Stimulated activated CD4-positive, alpha-beta T cell treated with anti-CD3 and anti-CD28 coated beads, Interleukin-2, amount 100 ng/mL, for 48 hours (primary cell): ENCODE data around the gene DPYD.
"Not testable (repeated sequence)": the region's sequence is repeated elsewhere in the genome, so short reads cannot be mapped to it uniquely, and the experiment has no call there.

Experiments used
- DNase-seq, 2 donors: peaks; one replicate each; pipeline ENCODE4 v3.0.0-alpha.2; 2020

The DPYD gene

DNA sequence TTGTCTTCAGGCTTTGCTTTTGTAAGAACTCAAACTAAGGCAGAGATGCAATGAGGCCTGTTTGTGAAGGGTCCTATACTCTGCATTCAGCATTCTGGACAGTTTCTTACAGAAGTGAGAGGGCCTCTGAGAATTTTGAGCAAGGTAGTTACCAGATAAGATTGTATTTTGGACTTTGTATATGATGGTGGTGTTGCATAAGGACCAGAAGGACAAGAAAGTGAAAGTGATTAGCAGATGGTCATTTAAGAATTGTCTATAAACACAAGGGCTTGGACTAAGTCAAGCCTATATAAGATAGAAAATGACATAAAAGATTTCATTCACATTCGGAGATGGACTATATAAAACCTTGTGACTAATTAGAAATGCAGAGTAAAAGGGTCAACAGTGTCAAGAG, 662.2 kb downstream of the DPYD start:
- no peak for DNase-seq

DNA sequence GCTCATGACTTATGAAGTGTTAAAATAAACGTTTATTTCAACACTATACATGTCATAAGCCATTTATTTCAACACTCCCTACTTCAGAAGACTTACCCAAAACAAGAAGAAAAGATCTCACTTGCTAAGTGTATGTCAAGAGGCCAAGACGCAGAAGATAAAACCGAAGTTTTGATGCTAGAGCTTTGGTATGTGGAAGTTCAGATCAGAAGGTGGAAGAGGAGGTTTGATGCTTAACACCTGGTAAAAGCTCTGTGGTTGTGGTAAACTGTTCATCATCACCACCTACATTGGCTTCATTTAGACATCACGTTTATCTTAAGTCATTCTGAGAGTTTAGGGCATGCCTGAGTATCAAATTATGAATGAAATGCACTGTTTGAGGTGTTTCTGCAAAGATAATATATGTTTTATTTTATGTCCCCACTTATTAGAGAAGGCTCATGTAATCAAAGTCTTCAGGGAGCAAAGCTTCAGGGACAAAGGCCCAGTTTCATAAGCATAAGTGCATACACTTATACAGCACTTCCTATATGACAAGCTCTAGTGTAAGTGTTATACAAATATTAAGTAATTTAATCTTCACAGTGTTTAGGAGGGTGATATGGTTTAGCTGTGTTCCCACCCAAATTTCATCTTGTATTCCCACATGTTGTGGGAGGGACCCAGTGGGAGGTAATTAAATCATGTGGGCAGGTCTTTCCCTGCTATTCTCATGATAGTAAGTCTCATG, 665.9 kb downstream of the DPYD start:
- no peak for DNase-seq

GRCh38 chr1:97252925-97253324, 667.9 kb downstream of the DPYD start:
- DNase-seq, result no peak

DNA sequence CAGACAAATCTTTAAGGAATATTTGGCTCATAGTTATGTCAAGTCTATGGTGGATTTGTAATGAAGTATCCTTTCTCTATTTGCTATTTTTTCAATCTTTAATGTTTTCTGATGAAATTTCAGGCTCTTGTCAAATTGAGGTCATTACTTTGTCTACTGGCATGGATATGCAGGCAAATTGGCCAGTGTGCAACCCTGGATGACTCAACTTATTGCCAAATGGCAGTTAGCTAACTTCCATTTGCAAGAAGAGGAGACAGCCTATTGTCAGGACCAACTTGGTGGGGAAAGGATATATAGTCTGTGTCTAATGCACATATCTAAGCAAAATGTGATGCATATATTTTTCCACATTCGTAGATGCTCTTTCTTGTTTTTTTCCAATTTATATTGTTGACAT, 668.8 kb downstream of the DPYD start:
- no peak for DNase-seq

GRCh38 chr1:97247196-97247595, 673.6 kb downstream of the DPYD start:
- DNase-seq, result no peak

DNA sequence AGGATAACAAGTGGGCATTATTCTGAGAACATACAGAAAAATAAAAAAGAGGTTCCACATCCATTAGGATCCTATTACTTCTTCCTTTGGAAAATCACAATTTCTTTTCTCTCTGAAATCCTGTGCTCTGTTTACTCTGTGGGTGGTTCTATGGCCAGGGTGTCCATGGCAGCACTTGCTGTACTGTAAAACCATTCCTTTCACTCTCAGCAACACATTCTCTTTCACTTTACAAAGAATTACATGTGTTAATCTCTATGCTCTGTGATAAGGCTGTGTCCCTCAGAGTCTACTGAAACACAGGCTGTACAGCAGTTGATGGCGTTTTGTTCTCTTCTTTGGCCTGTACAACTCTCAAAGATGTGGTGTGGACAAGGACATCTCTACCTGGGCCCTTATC, 675.2 kb downstream of the DPYD start:
- DNase-seq, result no peak

GRCh38 chr1:97245026-97245425, 675.8 kb downstream of the DPYD start:
- no peak for DNase-seq

DNA sequence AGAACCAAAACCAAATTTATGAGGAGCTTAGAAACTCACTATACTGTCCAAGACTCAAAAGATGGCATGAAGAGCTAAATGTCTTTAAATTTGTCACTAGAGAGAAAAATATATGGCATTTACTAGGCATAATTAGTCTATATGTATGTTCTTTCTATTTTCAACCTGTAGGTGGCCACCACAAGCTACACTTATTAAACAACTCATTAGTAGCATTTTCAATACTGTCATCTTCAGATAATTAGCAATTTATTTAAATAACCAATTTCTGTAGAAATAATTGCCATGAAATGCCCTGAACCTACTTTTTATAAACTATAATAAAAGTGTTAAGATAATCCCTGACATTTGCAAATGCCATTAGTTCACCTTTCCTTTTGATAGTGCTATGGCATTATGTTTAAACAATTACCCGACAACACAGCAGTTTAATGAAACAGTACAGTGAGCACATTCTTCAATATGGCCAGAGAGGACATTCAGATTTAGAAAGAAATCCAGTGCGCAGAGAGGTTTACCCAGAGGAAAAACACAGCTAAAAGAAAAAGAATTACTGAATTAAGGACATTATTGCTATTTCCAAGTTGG, 676.8 kb downstream of the DPYD start:
- DNase-seq, result no peak

DNA sequence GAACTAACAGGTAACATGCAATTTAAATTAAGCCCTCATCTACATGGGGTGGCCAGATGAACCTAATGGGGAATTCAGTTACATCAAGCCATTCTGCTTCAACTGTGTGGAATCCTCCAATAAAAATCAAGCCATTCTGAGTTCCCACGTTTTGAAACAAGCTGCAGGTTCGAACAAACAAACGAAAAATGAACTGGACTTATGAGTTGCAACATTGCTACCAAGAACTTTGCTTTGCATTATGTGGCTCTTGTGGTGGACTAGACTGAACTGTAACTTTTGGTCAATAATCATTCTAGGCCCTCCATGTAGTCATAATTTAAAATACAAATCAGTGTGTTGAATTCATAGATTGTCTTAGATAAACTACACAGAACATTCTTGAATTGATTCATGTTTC, 682.0 kb downstream of the DPYD start:
- no peak for DNase-seq

GRCh38 chr1:97231354-97231753, 689.5 kb downstream of the DPYD start:
- not testable (repeated sequence) for DNase-seq

GRCh38 chr1:97212671-97213070, 708.2 kb downstream of the DPYD start:
- DNase-seq, result no peak

- DNase-seq, result no peak
Measured at GRCh38 chr1:97210307-97210706, 710.5 kb downstream of the DPYD start.

GRCh38 chr1:97209381-97209957, 711.4 kb downstream of the DPYD start:
- no peak for DNase-seq

- DNase-seq, result no peak
Measured at GRCh38 chr1:97207868-97208267, 713.0 kb downstream of the DPYD start.

- DNase-seq, result no peak
Measured at GRCh38 chr1:97204468-97204867, 716.4 kb downstream of the DPYD start.

DNA sequence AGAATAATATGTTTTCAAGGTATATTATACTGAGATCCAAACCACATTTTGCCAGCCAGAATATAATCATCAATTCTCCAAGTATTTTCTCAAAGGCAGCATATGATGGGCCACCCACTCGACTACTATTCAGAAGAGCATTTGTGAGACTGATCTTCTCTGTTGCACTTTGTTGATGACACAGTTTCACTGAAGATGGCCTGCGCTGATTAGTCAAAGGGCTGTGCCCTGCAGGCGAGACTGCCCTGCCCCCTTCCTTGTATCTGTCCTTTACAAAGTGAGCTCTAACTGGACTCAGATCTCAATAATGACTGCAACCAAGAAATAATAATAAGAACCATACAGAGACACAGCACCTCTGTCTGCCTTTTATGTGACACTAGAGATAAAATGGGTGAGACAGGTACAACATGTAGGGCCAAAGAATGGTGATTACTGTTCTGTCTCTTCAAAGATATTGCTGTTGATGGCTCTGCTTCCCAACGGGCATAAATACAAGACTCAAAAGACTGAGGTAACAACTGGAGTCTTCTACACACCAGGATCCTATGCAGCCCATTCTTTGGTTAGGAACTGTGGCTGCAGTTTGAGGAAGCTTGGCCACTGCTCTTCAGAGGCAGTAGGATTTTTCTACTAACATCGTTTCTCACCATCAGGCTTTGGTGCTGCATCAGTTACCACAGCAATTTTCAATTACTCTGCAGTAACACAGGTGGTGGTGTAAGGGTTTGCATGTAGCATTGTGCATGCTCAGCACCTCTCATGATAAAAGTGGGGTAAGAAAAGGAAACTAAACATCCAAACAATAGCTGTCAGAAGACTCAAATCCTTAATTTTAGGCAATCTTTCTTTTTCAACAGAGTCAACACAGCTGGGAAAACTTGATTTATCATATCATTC, 718.1 kb downstream of the DPYD start:
- no peak for DNase-seq

GRCh38 chr1:97201641-97202040, 719.2 kb downstream of the DPYD start:
- DNase-seq, result no peak

DNA sequence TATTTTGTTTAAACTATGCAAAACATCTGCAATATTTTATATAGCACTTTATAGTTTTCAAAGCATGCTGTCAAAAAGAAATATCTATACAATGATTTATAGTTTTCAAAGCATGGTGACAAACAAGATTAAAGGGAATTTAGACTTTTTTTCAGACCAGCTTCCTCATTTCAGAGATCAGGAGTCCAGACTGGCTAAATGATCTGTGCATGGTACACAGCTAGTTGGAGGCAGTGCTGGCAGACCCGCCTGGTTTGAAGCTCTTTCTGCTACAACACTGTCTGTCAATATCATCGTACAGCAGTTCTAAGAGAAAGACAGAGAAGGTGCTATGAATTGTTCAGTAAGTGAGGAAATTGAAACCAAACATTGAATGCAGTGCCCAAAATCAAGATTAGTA, 720.2 kb downstream of the DPYD start:
- no peak for DNase-seq

DNA sequence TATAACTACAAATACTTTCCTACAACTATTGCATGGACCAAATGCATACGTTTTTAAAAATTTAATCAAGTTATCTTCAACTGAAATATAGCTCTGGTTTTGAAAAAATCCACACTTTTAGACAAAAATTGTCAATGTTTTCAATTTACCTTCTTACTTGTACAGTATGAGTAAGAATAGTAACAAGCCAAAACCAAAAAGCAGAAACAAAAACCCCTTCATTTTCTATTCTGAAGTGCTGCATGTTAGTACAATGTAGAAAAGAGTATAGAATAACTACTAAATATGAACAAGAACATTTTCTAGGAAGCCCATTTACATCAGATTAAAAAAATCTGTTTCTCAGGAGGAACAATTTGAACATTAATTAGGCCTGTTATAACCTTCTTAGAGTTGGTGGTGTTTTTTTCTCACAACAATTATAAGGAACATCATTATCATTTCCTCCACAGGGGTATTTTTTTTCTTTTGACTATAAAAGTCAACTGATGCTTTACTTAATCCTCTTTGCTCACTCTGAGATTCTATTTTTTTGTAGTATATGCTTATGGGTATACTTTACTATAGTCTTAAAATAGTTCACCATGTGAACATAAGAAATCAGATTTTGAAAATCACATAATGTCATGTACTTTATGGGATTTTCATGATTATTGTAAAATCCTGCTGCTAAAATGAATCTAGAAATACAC, 723.9 kb downstream of the DPYD start:
- DNase-seq, result no peak

DNA sequence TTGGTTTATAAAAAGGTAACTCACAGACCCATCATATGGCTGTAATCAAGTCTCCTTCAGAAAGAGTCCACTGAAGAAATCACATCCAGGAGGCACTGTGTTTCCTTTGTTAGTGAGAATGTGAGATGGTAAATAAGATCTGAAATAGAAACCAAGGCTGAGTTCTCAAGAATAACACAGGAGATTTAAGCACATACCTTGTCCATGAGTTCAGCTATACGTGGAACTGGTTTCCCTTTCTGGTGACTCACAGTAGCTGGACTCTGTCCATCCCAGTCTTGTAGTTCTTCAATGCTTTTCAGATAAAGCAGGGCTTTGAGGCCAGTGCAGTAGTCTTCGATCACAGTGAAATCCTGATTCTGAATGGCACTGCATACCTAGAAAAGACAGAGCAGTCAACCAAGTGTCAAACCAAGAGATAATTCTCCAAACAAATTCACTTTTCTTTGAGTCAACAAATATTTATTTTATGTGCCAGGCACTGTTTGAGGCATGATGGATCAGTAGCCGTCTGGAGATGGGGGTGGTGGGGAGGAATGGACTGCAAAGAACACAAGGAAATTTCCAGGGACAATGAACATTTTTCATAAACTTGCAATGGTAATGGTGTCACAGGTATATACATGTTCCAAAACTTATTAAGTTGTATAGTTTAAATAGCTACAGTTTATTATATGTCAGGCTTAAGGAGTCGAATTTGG, 727.8 kb downstream of the DPYD start:
- DNase-seq, result no peak

GRCh38 chr1:97190326-97190725, 730.5 kb downstream of the DPYD start:
- no peak for DNase-seq

DNA sequence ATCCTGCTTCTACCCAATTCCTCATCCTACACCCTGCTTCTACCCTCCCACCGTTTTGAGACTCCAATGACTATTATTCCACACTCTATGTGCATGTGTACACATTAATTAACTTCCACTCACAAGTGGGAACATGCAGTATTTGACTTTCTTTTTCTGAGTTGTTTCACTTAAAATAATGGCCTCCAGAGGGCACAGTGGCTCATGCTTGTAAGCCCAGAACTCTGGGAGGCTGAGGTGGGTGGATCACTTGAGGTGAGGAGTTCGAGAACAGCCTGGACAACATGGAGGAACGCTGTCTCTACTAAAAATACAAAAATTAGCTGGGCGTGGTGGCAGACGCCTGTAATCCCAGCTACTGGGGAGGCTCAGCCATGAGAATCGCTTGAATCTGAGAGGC, 734.5 kb downstream of the DPYD start:
- no peak for DNase-seq
